Epidermal melanocyte (primary cell): Measurements from ENCODE around the gene DYRK2.
"Not testable (repeated sequence)": the region's sequence is repeated elsewhere in the genome, so short reads cannot be mapped to it uniquely, and the experiment has no call there.

Source experiments
- DNase-seq: peaks from one replicate; pipeline ENCODE4 v3.0.0; 2011; ENCODE audit warnings: low spot score; ENCODE audit not compliant: insufficient read length

DYRK2 gene

GRCh38 chr12:67669934-67670631 is 21.5 kb downstream of the DYRK2 start:
- DNase-seq = no peak

DNA sequence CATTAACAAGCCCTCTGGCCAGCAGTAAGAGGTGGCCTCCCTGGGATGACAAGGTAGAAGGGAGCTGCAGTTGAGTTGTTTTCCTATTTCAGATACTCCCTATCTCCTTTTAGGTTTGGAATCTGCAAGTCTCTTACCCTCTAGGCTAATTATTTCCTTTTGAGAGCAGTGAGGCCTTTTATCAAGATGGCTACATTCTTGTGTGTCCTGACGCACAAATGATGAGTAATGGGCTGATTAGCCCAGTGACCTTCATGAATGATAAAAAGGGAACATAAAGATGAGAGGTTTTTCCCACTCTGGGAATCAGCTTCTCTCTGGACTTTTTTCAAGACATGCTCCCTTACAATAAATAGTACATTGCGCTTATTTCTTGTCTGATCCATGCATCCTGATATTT is 22.9 kb downstream of the DYRK2 start:
- no peak for DNase-seq

DNA sequence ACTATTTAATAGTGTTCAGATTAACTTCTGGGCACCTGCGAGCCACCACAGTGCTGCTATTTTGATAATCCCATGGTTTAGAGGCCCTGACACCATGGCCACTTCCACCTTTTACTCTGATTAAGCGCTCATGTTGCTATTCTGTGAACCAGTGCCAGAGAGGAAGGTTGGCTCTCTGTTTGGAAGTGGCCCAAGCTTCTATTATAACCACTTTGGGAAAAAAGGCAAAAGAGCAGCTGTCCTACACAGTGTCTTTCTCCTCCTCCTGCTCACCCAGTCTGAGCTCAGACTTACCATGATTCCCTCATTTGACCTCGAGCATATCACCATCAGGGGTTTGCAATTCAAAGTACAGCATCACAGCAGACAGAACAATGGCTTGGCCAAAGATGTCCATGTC is 23.3 kb downstream of the DYRK2 start:
- no peak for DNase-seq

GRCh38 chr12:67672507-67672906 is 24.0 kb downstream of the DYRK2 start:
- DNase-seq = not testable (repeated sequence)

DNA sequence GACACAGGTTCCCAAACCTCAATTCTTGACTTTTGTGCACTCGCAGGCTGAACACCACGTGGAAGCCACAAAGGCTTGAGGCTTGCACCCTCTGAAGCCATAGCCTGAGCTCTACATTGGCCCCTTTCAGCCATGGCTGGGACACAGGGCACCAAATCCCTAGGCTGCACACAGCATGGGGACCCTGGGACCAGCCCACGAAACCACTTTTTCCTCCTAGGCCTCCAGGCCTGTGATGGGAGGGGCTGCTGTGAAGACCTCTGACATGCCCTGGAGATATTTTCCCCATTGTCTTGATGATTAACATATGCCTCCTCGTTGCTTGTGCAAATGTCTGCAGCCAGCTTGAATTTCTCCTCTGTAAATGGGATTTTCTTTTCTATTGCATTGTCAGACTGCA is 25.0 kb downstream of the DYRK2 start:
- DNase-seq = not testable (repeated sequence)

DNA sequence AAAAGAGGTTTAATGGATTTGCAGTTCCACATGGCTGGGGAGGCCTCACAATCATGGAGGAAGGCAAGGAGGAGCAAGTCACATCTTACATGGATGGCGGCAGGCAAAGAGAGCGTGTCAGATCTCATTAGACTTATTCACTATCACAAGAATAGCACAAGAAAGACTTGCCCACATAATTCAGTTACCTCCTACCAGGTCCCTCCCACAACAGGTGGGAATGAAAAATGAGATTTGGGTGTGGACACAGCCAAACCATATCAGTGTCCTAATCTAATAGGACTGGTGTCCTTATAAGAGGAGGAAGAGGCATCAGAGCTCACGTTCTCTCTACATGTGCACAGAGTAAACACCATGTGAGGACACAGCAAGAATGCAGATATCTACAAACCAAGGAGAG is 25.9 kb downstream of the DYRK2 start:
- DNase-seq = no peak

- no peak for DNase-seq
These were observed 28.1 kb downstream of the DYRK2 start for GRCh38 chr12:67676624-67677023.

DNA sequence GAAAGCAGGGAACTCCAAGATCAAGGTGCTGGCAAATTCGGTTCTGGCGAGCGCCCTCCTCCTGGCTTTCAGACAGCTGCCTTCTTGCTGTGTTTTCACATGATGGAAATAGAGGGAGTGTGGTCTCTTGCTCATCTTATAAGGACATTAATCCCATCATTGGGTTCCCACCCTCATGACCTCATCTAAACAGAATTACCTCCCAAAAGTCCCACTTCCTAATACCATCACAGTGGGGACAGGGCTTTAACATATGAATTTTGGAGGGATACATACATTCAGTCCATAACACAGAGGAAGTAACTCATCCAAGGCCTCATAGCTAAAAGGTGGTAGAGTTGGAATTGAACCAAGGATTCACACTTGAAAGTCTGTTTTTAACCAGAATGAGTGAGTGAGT is 28.6 kb downstream of the DYRK2 start:
- no peak for DNase-seq

- peak; percentile 54 for DNase-seq
These were observed 32.7 kb downstream of the DYRK2 start for GRCh38 chr12:67681105-67681778.

- no peak for DNase-seq
These were observed 33.5 kb downstream of the DYRK2 start for GRCh38 chr12:67681941-67682620.

DNA sequence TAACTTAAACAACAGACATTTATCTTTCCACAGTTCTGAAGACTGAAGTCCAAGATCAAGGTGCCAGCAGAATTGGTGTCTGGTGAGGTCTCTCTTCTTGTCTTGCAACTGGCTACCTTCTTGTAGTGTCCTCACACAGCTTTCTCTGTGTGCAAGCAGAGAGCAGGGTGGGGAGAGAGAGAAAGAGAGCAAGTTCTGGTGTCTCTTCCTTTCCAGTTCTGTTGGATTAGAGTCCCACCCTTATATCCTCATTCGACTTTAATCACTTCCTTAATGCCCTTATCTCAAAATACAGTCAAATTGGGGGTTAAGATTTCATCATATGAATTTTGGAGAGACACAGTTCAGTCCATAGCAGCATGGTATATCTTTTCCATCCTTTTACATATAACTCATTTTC is 40.8 kb downstream of the DYRK2 start:
- DNase-seq = no peak

DNA sequence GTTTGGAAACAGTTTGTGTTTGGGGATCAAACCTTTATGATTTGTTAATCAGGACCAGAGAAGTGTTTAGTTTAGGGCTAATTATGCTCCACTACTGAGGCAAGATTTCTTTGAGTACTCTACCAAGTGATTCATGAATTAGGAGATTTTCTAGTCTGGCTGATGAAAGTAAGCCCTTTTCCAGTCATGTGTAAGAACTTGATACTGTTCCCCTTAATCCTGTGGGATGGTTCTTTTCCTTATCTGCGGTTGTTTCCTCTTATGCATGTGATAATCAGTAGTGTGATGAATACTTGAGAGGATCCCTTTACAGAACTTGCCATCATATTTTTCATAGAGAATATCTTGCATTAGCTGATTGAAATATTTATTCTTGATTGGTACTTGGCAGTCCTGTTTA is 42.1 kb downstream of the DYRK2 start:
- DNase-seq = no peak

DNA sequence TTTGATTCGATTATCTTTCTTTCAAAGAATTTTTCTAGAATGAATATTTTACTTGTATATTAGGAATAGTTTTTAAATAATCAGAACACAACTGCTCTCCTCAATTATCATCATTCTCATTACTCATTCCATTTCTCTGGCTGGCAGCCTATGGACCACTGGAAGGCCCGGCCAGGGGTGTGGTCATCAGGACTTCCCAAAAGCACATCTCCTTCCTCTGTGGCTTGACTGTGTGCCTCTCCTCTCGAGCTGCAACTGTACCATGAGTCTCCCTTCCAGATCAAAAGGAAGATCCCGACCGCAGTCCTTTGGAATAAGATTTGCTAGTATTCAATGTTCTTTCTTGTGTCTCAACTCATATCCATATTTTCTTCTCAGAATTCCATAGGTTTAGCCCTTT is 42.7 kb downstream of the DYRK2 start:
- DNase-seq = no peak

- DNase-seq = no peak
These were observed 43.6 kb downstream of the DYRK2 start for GRCh38 chr12:67692135-67692534.

GRCh38 chr12:67692966-67693365 is 44.4 kb downstream of the DYRK2 start:
- no peak for DNase-seq

DNA sequence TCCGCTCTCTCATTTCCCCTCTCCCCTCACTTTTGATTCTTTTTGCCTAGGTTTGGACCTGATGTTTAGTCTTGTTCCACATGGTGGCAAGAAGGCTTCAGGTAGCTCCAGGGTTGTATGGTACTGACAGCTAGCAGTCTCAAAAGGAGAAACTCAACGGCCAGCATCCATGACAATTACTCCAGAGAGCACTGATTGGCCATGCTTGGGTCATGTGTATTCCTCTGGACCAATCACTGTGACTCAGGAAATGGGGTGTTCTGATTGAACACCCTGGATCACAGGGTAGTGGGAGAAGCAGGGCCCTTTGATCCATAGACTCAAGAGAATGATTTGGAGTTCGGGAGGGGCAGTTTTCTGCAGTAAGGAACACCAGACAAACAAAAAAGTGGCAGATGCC is 45.3 kb downstream of the DYRK2 start:
- DNase-seq = no peak

GRCh38 chr12:67694306-67694900 is 45.9 kb downstream of the DYRK2 start:
- no peak for DNase-seq

GRCh38 chr12:67695974-67696373 is 47.4 kb downstream of the DYRK2 start:
- DNase-seq = no peak

DNA sequence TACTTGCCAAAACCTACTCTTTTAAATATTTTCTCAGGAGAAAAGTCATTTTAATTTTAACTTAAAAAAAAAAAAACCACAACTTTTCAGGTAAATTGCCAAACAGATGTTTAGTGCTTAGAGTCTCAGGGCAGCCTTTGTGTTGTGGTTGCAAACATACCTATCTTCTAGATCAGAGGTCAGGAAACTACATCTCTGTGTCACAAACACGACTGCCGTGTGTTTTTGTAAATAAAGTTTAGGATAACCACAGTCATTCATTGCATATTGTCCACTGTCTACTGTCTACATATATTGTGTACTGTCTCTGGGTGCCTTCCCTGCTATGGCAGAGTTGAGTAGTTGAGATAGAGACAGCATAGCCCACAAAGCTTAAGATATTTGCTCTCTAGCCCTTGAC is 48.9 kb downstream of the DYRK2 start:
- DNase-seq = no peak

- no peak for DNase-seq
These were observed 49.4 kb downstream of the DYRK2 start for GRCh38 chr12:67697967-67698366.

- DNase-seq = peak; percentile 29
These were observed 50.4 kb downstream of the DYRK2 start for GRCh38 chr12:67698672-67699581.
